ENCODE data around the gene KCND2.
"Not testable (repeated sequence)": the region's sequence is repeated elsewhere in the genome, so short reads cannot be mapped to it uniquely, and the experiment has no call there.

Gene KCND2

DNA sequence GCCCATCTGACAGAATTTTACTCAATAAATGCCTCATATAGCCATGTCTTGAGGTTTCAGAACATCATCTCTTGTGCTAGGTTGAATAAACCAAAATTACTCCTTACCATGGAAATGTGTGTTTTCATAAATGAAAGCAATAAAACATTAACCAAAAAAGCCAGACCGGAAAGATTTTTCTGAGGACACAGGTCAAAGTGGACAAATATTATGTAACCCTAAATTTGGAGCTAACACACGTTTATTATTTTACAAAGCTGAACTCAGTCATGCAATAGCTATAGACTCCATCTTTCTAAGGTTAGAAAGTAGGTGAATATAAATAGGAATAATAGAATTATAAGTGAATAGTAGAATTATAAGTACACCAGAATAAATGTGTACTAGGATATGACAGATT lies 315.9 kb downstream of the KCND2 start:
- DNase-seq, result no peak

DNA sequence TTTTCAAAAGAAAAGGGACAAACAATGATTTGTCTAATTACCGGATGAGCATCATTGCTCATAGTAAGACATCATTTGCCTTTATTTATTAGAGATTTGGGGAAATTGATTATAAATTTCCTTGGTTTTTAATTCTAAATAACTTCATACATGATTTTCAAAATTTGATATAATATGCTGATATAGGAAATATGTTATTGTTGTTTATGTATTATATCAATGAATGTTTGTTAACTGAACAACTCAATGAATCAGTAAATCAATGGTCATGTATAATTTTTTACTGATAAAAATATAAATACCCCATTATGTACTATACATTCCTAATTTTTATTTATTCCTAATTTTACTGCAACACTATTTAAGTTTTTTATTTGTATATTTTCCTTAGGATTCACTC lies 327.6 kb downstream of the KCND2 start:
- no peak for DNase-seq

DNA sequence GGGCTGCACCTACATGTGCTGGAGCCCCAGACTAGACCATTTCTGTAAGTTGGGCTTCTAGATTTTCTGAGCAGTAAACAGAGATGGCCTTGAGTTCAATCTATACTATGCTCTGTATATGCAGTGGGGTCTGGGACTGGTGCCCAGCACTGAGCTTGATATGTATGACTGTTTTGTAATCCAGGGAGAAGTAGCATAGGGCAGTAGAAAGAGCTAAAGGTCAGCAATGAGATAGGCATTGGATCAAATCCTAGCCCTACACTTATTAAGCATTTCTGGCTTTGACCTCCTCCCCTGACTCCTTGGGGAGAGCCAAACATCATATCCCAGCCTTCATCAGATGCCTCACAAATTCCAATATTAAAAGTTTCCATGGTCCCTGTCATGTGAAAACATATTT lies 330.4 kb downstream of the KCND2 start:
- no peak for DNase-seq

DNA sequence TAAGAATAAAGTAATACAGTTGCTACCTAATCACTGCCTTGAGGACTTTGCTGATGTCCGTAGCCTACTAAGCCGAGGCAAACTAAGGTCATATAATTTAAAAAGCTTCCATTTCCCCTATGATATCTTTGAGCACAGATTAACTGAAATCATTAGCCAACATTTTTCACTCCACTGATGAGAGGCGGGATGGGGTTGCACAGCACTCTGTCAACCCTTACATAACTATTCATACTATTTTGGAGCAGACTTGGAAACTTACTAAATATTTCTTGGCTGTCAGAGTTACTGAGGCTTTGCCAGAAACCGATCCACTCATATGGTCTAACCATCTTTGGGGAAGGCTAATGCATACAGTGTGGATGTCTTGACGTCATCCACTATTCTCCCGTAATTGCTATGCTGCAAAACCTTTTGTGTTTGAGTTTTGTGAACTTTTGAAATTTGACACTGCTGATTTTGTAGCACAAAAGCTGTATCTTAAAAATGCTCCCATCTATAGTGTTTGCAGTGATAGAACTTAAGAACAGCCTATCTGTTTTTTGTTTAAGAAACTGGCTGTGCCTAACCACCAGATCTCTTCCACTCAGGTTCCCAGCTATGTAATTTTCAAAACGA lies 336.3 kb downstream of the KCND2 start:
- peak; percentile 84 for DNase-seq

DNA sequence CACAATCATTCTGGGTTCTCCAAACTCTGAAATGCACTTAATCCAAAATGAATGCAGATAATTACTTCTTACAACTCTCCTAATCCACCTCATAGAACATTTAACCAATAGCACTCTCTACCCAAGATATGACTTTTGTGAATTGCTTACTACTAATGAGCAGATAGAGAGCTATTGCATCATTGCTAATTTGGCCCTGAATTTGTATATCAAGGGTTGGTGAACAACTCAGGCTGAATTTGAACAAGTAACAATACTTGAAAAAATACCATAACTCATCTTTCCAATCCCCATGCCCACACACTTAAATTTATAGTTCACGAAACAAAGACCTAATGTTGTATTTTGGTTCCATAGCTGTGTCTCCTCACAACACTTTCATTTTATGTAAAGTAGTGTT lies 339.0 kb downstream of the KCND2 start:
- DNase-seq, result no peak

DNA sequence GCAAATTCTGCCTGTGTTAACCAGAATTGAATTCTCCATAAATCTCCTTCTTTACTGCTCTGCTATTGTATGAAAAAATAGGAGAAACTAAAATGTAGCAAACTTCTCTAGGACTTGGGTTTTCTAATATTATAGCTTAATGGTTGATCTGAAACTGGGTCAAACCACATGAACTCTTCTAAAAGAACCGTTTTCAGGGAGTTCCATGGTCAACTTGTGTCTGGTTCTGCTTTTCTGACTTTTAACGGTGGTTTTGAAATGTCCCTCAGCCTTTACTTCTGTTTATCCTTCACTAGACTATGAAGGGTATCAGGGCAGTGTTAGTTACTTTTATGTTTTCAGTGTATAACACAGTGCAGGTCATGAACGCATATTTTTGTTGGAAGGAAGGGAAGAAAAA lies 342.7 kb downstream of the KCND2 start:
- no peak for DNase-seq

DNA sequence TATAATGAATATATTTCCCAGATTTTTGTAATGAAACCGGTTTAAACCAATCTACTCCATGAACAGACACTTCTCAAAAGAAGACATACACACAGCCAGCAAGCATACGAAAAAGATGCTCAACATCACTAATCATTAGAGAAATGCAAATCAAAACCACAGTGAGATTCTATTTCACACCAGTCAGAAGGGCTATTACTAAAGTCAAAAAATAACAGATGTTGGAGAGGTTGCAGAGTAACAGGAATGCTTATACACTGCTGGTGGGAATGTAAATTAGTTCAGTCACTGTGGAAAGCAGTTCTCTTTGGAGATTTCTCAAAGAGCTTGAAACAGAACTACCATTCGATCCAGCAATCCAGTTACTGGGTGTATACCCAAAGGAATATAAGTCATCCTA lies 344.3 kb downstream of the KCND2 start:
- no peak for DNase-seq

DNA sequence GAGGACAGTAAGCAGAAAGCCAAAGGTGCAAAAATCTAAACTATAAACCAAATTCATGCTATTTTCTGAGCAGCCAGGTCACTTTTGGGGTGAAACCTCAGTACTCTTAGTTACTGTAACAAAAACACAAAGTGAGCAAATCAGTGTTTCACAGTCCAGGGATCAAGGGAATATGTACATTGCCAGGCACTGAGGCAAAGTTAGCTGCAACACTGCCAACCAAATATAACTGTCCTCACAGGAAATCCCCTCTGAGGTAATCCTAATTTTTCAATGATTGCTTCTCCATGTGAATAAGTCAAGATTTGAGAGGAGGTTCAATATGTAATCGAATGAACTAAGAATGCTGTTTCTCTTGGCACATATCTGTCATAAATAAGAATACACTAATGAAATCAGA lies 355.3 kb downstream of the KCND2 start:
- DNase-seq, result no peak

DNA sequence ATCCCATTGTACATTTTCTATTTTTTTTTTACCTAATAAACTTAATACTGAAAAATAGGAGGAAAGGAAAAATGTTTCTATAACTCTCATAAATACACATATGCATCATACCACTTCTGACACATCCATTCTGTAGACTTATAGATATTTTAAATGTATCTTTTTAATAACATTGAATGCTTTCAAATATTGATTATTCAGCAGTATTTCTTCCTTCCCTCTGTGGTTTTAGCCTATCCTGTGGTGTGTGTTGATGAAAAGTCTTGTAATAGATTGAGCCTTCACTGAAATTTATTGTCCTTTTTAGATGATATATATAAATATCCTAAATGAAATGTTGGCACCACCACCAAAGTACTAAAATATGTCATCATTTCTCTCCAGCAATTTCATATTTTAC lies 366.9 kb downstream of the KCND2 start:
- DNase-seq, result no peak

DNA sequence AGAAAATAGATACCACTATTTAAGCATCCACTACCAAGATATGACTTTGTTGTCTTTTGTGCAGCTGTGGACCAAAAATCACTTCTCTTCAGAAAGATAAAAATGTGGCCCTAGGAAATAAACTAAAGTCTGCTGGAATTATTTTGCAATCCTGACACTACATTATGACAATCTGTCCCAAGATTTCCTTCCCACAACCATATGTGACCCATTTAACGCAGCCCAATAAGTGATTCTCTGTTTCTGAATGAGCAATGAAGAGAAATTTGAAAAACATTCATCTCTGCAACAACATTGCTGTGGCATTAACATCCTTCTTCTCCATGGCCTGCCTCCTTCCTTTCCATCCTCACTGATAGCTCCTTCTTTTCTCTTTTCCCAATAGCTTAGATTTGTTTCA lies 373.0 kb downstream of the KCND2 start:
- no peak for DNase-seq

DNA sequence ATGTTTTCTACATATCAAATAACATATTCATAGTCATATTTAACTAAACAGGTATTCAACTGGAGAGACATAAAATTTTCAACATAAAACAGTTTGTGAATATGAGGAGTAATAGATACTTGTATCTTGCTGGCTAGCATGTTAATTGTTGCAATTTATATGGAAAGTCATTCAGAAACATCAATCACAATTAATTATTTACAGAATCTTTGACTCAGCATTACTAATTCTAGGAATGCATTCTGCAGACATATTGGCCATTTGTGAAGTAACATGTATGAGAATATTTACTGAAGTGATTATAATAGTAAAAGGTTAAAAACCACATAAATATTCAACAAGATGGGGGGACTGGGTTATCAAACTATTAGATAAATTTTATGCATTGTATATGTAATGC lies 381.3 kb downstream of the KCND2 start:
- no peak for DNase-seq

DNA sequence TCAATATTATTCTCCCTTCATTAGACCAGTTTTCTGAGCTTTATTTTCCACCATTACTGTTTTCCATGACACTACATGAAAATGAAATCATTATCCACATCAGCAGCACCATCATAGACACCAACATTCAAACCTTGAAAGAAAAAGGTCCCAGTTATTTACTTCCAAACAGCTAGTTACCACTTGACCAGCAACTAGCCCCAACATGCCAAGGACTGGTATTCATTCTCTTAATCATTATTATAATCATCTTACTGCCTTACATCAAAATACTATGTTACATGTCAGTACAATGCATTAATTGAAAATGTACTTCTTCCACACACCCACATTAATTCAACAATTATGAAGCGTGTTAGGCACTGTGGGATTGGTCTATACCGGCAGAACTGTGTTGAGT lies 385.5 kb downstream of the KCND2 start:
- no peak for DNase-seq

DNA sequence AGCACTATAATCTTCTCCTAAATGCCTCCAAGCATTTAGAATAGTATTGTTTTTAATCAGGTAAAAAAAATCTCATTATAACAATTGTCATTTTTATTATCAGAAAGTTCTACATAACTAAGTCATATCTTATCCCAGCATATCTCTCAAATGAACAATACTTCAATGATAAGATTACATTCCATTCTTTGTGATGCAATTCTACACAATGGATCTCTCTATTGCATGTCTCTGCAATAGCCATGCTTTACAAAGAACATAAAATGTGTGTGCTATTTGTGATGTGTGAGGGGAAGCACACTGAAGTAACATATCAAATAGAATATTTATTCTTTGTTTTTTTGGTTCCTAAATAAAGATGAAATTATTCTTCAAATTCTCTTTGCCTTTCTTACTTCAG lies 389.3 kb downstream of the KCND2 start:
- no peak for DNase-seq

DNA sequence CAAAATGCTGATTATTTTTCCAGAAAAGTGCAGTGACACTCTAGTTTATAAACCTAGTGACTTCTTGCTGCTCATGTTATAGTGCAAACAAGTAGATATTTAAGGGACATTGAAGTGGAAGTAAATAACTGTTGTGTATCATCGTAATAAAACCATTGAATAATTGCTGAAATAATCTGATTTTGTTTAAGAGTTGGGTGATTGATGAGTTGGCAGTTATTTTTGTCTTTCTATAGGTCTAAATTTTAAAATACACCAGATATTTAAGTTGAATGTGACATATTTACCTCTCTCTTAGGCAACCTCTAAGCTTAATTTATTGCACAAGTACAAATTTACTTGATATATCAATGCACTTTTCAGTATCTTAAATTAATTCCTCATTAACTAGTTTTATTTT lies 392.1 kb downstream of the KCND2 start:
- no peak for DNase-seq

DNA sequence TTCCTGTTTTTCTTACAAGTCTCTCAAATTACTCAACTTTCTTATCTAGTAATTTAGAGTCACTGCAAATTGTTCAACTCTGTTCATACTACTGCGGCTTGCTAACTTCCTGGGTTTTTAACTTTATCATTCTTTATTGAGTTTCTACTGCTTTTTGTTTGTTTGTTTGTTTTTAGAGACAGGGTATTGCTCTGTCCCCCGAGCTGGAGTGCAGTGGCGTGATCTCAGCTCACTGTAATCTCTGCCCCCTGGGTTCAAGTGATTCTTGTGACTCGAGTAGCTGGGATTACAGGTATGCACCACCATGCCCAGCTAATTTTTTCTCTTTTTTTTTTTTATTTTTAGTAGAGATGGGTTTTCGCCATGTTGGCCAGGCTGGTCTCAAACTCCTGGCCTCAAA lies 402.1 kb downstream of the KCND2 start:
- no peak for DNase-seq

DNA sequence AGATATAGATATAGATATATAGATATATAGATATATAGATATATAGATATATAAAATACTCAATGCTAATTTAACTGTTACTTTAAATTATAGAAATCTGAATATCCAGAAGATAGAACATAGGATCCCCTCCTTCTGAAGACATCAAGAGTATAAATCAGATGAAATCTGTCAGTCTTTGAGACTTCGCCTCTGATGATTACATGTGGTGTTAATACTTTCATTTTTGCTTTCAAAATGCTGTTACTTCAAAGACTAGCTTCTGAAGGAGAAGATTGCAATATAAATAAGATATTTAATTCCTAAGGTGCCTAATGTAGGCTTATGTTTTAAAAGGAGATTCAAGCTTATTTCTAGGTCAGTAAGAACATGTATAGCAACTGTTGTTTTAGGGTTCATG lies 404.6 kb downstream of the KCND2 start:
- no peak for DNase-seq

DNA sequence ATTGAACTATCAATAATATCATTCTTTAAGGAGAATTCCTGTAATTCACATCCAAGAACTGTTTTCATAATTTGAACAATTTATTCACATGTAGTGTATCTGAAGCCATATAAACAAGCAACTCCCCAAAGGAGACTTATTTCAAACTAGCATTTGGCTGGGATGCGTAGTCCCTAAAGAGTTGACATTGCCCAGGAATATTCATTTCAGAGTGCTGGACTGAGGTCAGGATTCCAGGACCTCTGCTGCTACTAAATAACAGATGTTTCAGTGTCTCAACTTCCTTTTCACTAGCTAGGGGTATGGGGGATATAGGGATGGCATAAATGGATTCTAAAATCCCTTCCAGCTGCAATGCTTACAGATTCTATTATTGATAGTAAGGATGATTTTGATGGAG lies 408.0 kb downstream of the KCND2 start:
- DNase-seq, result no peak

DNA sequence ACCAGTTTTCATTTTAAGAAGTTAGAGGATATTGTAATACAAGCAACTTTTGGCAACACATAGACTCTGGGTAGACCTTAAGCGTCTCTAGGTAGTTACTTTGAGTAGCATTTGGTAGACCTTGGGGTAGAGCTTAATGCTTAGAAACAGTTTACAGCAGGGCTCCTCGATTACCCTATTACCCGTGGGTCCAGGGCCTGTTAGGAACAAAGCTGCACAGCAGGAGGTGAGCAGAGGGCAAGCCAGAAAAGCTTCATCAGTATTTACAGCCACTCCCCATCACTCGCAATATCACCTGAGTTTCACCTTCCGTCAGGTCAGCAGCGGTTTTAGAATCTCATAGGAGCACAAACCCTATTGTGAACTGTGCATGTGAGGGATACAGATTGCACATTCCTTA lies 411.5 kb downstream of the KCND2 start:
- DNase-seq, result peak; percentile 74

DNA sequence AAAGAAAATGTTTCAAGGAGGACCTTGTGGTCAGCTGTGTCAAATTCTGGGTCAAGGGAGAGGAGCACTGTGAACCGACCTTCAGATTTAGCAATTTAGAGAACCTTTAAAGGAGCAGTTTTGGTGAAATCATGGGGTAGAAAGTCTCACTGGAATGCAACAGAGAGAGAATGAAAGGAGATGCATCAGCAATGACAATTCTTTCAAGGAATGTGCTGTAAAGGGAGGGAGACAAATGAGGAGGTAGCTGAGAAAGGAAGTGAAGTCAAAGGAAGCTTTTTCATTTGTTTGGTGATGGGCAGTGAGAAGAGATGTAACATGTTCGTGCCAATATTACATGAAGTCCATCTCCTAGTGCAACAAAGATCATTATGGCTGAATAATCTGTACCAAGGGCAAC lies 418.9 kb downstream of the KCND2 start:
- no peak for DNase-seq

DNA sequence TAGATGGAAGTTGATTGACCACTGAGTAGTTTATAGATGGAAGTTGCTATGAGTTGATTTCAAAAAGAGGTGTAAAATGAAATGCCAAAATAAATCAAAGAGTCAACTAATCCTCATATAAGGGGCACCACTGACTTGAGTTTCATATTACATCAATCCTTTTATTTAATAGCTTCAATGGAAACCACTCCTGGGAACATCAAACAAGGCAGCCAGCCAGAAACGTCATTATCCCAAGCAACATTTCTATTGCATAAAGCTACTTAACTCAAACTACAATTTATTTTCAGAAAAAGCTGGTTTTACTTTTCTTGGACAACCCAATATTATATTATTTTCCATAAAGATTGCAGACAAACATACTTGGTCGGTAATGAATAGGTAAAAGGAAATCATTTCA lies 422.9 kb downstream of the KCND2 start:
- peak; percentile 75 for DNase-seq

DNA sequence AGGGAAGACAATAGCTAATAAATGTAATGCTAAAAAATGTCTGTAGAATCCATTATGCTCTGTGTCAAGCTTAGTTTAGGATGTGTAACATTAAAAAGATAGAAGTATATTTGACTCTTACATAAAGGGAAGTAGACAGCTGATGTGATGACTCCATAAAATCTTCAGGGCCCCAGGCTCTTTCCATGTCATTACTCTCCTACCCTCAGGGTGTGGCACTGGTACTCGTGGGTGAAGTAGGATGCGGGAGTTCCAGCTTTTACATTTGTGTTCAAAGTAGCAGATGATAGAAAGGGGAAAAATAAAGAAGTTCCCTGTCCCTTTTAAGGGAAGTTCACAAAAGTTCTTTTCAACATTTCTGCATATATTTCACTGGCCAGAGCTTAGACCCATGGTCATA lies 427.8 kb downstream of the KCND2 start:
- peak; percentile 10 for DNase-seq

DNA sequence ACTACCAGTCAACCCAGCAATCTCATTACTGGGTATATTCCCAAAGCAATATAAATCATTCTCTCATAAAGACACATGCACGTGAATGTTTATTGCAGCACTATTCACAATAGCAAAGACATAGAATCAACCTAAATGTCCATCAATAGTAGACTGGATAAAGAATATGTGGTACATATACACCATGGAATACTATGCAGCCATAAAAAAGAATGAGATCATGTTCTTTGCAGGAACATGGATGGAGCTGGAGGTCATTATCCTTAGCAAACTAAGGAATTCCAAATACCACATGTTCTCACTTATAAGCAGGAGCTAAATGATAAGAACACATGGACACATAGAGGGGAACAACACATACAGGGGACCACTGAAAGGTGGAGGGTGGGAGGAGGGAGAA lies 429.4 kb downstream of the KCND2 start:
- not testable (repeated sequence) for DNase-seq

DNA sequence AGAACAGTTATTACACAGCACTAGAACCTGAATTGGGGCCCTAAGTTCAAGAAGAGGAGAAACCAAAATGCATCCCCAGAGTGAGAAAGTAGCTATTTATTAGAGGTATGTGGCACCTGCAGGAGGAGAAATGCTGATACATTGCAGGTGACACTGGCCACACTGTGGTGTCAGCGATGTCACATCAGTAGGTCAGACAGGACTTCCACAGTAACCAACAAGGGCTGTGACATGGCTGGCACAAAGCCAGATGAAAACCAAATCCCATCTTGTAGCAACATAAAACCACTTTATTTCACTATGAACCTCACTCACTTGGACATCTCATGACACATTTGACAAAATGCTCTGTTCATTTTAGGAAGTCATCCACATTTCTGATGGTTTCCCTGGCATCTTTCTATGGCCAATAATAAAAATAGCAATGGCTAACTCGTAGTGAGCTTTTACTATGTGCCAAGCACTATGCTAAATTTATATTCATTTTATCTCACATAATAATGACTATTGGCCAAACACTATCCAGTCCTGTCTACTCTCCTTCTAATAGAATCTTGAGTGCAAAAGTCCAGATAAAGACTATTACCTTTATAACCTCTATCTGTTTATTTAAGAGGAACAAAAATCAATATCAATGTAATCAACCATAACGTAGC lies 430.7 kb downstream of the KCND2 start:
- DNase-seq, result peak; percentile 63

DNA sequence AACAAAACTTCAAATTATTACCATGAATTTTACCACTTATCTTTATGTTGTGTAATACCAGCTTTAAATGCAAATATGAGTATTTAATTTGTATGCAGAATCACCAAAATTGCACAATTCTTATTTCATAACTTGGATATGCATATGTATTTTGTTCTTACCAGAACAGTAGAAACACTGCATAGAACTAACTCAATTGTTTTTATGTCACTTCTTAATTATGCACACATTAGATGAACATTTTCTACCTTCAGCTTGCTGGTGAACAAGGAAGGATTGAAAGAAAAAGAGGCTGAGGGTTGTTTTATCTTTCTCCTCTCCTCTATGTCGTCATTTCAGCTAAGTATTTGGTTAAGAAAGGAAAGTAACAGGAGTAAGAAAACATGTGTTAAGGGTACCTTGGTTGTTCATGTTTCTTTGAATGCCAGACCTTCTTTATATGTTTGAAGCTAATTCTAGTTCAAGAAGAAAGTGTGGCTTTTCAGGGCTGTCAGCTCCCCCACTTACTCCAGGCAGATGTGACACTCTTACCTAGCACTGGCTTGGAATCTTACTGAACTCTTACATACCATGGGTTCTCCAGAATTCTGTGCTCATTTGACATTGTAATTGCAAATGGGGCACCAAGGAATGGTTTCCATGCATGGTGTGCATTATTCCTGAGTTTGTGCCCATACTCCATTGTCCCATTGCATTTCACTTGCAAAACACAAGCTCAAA lies 436.4 kb downstream of the KCND2 start:
- no peak for DNase-seq

DNA sequence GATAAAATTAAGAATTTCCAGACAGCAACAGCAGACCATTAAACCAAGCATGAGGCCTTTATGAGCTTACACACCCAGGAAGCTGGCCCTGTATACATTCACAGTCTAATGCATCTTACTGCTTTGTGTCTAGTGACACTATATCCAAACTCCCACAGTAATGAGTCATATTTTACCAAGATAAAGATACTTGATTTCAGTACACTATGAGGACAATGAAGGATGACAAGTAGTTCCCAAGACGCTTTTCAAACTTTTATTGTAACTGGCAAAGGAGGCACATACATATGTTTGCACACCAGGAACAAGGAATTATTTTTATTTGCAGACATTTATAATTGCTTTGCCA lies 437.0 kb downstream of the KCND2 start:
- DNase-seq, result peak; percentile 39

Data from NCI-H69 (cell line).